HCT116 (cell line): ENCODE results near the gene ZCWPW1. TPM values are rescaled to one million over a fixed set of nuclear protein-coding genes. Genes with fewer than 3 reads are reported as not detected.

ENCODE experiments used
- ATAC-seq: fragments of 200-7000 bp; cut with Tn5 transposase; 2 replicates; pipeline ENCODE4 v1.9.1; 2020; ENCODE audit warnings: mild to moderate bottlenecking, moderate library complexity
- BruUV-seq: library from RNA; stranded (reverse); fragments of 400-500 nt; replicated peaks from 2 replicates; lab custom pipeline; 2021; lab: Mats Ljungman, UMichigan
- CTCF ChIA-PET: fragments of 300-600 bp; sonication (Branson Sonifier 250); formaldehyde crosslinking; loops from one replicate; lab custom pipeline; 2021; ENCODE audit warnings: antibody characterized with exemption; lab: Charles Lee
- POLR2A ChIA-PET: fragments of 300-600, 350-600 bp; sonication (Branson Sonifier 250); formaldehyde crosslinking; loops from one replicate; lab custom pipeline; 2021; ENCODE audit warnings: antibody characterized with exemption; lab: Charles Lee
- RAD21 ChIA-PET, 2 experiments: fragments of 300-600 bp; sonication (Branson Sonifier 250); formaldehyde crosslinking; loops; one replicate each; lab custom pipeline; 2023; ENCODE audit warnings: low total read pairs in 2 of 2; ENCODE audit not compliant: uncharacterized antibody in 2 of 2, unreplicated experiment in 2 of 2, low non-redundant PET in 1 of 2; lab: Charles Lee
- DNase-seq: peaks from one replicate; pipeline ENCODE4 v3.0.0-alpha.2; 2010; ENCODE audit warnings: low read depth, low spot score
- H2AFZ ChIP-seq: fragments of 200-600 bp; shearing (Covaris generic), sonication (generic); 2 replicates; pipeline ENCODE4 v1.6.1; 2017; ENCODE audit warnings: low read depth, mixed run types, mixed read lengths, antibody characterized with exemption, low read length; ENCODE audit not compliant: poor library complexity, severe bottlenecking
- H3K27ac ChIP-seq: 2 replicates; pipeline ENCODE4 v1.5.1; 2012; ENCODE audit warnings: low read depth, low read length
- H3K27me3 ChIP-seq: fragments of 200-600 bp; sonication (generic); 2 replicates; pipeline ENCODE4 v1.6.1; 2016; ENCODE audit warnings: mixed run types, low read length, mixed read lengths; ENCODE audit not compliant: insufficient read depth
- H3K36me3 ChIP-seq, 2 experiments: fragments of 200-500 bp in 1 of 2; fragments of 200-600 bp in 1 of 2; sonication (Bioruptor generic) in 1 of 2; sonication (generic) in 1 of 2; 2 replicates each; pipeline versions ENCODE4 v1.5.1 to v1.6.1; 2014 to 2016; ENCODE audit warnings: low read length in 2 of 2, inconsistent platforms in 1 of 2, mixed read lengths in 1 of 2, mixed run types in 1 of 2; ENCODE audit not compliant: insufficient read depth in 2 of 2, control insufficient read depth in 1 of 2
- H3K4me1 ChIP-seq, 2 experiments: fragments of 200-600 bp in 1 of 2; sonication (generic) in 1 of 2; 2 replicates each; pipeline versions ENCODE4 v1.5.1 to v1.6.1; 2012 to 2017; ENCODE audit warnings: low read length in 2 of 2, inconsistent platforms in 1 of 2, mild to moderate bottlenecking in 1 of 2, mixed read lengths in 1 of 2, mixed run types in 1 of 2, moderate library complexity in 1 of 2; ENCODE audit not compliant: insufficient read depth in 2 of 2, control insufficient read depth in 1 of 2
- H3K4me2 ChIP-seq: fragments of 200-600 bp; sonication (generic); 2 replicates; pipeline ENCODE4 v1.6.1; 2017; ENCODE audit warnings: mixed run types, low read length, mixed read lengths
- H3K4me3 ChIP-seq, 2 experiments: fragments of 200-600 bp in 1 of 2; sonication (generic) in 1 of 2; replicated peaks in 1 of 2; 2 replicates each; pipeline ENCODE4 v1.5.1; 2011 to 2016; ENCODE audit warnings: low read length in 2 of 2, control low read depth in 1 of 2, low read depth in 1 of 2, mild to moderate bottlenecking in 1 of 2, mixed read lengths in 1 of 2, mixed run types in 1 of 2
- H3K79me2 ChIP-seq: fragments of 200-600 bp; sonication (generic); 2 replicates; pipeline ENCODE4 v1.6.1; 2017; ENCODE audit warnings: mild to moderate bottlenecking, mixed run types, low read length, moderate library complexity, mixed read lengths; ENCODE audit not compliant: insufficient read depth
- H3K9ac ChIP-seq: fragments of 200-600 bp; sonication (generic); 2 replicates; pipeline ENCODE4 v1.6.1; 2016; ENCODE audit warnings: low read length, mixed read lengths
- H3K9me2 ChIP-seq: fragments of 200-600 bp; sonication (generic), shearing (Covaris generic); 2 replicates; pipeline ENCODE4 v1.6.1; 2017; ENCODE audit warnings: mixed run types, mild to moderate bottlenecking, moderate library complexity; ENCODE audit not compliant: insufficient read depth
- H3K9me3 ChIP-seq, 2 experiments: fragments of 200-500 bp in 1 of 2; fragments of 200-600 bp in 1 of 2; sonication (Bioruptor generic) in 1 of 2; sonication (generic) in 1 of 2; 2 replicates each; pipeline ENCODE4 v1.6.1; 2014 to 2017; ENCODE audit warnings: low read length in 2 of 2, mixed read lengths in 2 of 2, inconsistent platforms in 1 of 2, low read depth in 1 of 2, mild to moderate bottlenecking in 1 of 2, mixed run types in 1 of 2, moderate library complexity in 1 of 2; ENCODE audit not compliant: control insufficient read depth in 1 of 2, insufficient read depth in 1 of 2
- H4K20me1 ChIP-seq: fragments of 200-600 bp; sonication (generic), shearing (Covaris generic); 2 replicates; pipeline ENCODE4 v1.6.1; 2017; ENCODE audit warnings: mixed run types, mild to moderate bottlenecking, moderate library complexity; ENCODE audit not compliant: insufficient read depth
- CBX3 ChIP-seq: IDR thresholded peaks from 2 replicates; pipeline ENCODE4 v1.6.1; 2012; ENCODE audit warnings: low read depth
- CEBPB ChIP-seq: IDR thresholded peaks from 2 replicates; pipeline ENCODE4 v1.6.1; 2012; ENCODE audit warnings: low read depth
- EGR1 ChIP-seq: IDR thresholded peaks from 2 replicates; pipeline ENCODE4 v1.6.1; 2012; ENCODE audit warnings: low read depth
- ELF1 ChIP-seq: IDR thresholded peaks from 2 replicates; pipeline ENCODE4 v1.6.1; 2012; ENCODE audit warnings: low read depth, borderline replicate concordance
- EZH2 ChIP-seq: fragments of 200-600 bp; sonication (generic); IDR thresholded peaks from 2 replicates; pipeline ENCODE4 v1.6.1; 2017; ENCODE audit warnings: antibody characterized with exemption, mixed run types
- FOSL1 ChIP-seq: IDR thresholded peaks from 2 replicates; pipeline ENCODE4 v1.6.1; 2012; ENCODE audit warnings: low read depth
- POLR2A ChIP-seq: IDR thresholded peaks from 2 replicates; pipeline ENCODE4 v1.7.0; 2011; ENCODE audit warnings: borderline replicate concordance; ENCODE audit not compliant: insufficient read depth, insufficient read length; ENCODE audit errors: extremely low read depth
- POLR2AphosphoS5 ChIP-seq: IDR thresholded peaks from 2 replicates; pipeline ENCODE4 v1.6.1; 2011; ENCODE audit warnings: mild to moderate bottlenecking, low read depth, low read length, moderate library complexity
- RAD21 ChIP-seq: IDR thresholded peaks from 2 replicates; pipeline ENCODE4 v1.6.1; 2012; ENCODE audit warnings: low read depth, mild to moderate bottlenecking
- SIN3A ChIP-seq: IDR thresholded peaks from 2 replicates; pipeline ENCODE4 v1.6.1; 2012; ENCODE audit warnings: low read depth
- SP1 ChIP-seq: IDR thresholded peaks from 2 replicates; pipeline ENCODE4 v1.6.1; 2012; ENCODE audit warnings: low read depth
- SRF ChIP-seq: IDR thresholded peaks from 2 replicates; pipeline ENCODE4 v1.6.1; 2012; ENCODE audit warnings: low read depth
- TCF7L2 ChIP-seq: IDR thresholded peaks from 2 replicates; pipeline ENCODE4 v1.7.0; 2011; ENCODE audit warnings: borderline replicate concordance, inconsistent platforms; ENCODE audit not compliant: insufficient read depth, insufficient read length; ENCODE audit errors: extremely low read depth
- YY1 ChIP-seq: IDR thresholded peaks from 2 replicates; pipeline ENCODE4 v1.6.1; 2011; ENCODE audit warnings: low read length, low read depth, moderate library complexity, mild to moderate bottlenecking; ENCODE audit not compliant: insufficient replicate concordance; ENCODE audit errors: extremely low read depth
- ZBTB33 ChIP-seq: IDR thresholded peaks from 2 replicates; pipeline ENCODE4 v1.6.1; 2011; ENCODE audit warnings: mild to moderate bottlenecking, low read length, moderate library complexity; ENCODE audit not compliant: insufficient replicate concordance; ENCODE audit errors: extremely low read depth
- ZFX ChIP-seq: fragments of 450-650 bp; IDR thresholded peaks from 2 replicates; pipeline ENCODE4 v1.6.1; 2017
- ZNF274 ChIP-seq: fragments of 200-500 bp; sonication (Bioruptor generic); IDR thresholded peaks from 2 replicates; pipeline ENCODE4 v1.6.1; 2014; ENCODE audit warnings: mild to moderate bottlenecking, low read depth, low read length, inconsistent platforms
- intact Hi-C: fragments of 100-400 bp; cut with micrococcal nuclease; formaldehyde crosslinking; loops from 2 replicates; pipeline ENCODE4 v1.10.0; 2022
- total RNA-seq: library from RNA; stranded (reverse); gene quantifications from one replicate; pipeline ENCODE4 v1.2.1, GENCODE V29; 2021; ENCODE audit not compliant: unreplicated experiment
- TF ChIP-seq, protein P1 (sequence below): IDR thresholded peaks from 2 replicates; pipeline ENCODE4 v1.6.1; 2012; ENCODE audit warnings: low read depth
- TF ChIP-seq, protein P2 (sequence below): IDR thresholded peaks from 2 replicates; pipeline ENCODE4 v1.6.1; 2012

The ZCWPW1 gene
- total RNA-seq, 1 experiment from 2014 or later = 1.5 TPM

DNA sequence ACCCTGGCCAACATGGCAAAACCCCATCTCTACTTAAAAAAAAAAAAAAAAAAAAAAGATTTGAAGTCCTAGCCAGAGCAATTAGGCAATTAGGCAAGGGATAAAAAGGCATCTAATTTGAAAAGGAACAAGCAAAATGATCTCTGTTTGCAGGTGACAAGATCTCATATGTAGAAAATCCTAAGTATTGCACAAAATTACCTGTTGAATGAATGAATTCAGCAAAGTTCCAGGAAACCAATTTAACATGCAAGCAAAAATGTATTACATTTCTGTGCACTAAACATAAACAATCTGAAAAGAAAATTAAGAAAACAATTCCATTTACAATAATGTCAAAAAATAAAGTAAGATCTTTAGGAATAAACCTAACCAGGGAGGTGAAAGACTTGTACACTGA lies 65.4 kb downstream of the ZCWPW1 start:
- Histone ChIP-seq H3K9ac (no peak overlapping the region), H2AFZ (no peak overlapping the region), H3K79me2 (no peaks in the 10 kb centered on the region), H3K27ac (no peak overlapping the region), H3K9me3 (no peaks in the 10 kb centered on the region), H3K4me1 (no peaks in the 10 kb centered on the region), H3K4me3 (no peak overlapping the region), H4K20me1 (no peaks in the 10 kb centered on the region), H3K27me3 (no peaks in the 10 kb centered on the region)
- ChIA-PET POLR2A (no interaction called here), RAD21 (no interaction called here), CTCF (no interaction called here)
- no peak for ATAC-seq
- TF ChIP-seq ZFX = no peak
- TF ChIP-seq RAD21 = no peak
- TF ChIP-seq FOSL1 = no peak
- TF ChIP-seq TCF7L2 = no peak
- TF ChIP-seq, protein P1, sequence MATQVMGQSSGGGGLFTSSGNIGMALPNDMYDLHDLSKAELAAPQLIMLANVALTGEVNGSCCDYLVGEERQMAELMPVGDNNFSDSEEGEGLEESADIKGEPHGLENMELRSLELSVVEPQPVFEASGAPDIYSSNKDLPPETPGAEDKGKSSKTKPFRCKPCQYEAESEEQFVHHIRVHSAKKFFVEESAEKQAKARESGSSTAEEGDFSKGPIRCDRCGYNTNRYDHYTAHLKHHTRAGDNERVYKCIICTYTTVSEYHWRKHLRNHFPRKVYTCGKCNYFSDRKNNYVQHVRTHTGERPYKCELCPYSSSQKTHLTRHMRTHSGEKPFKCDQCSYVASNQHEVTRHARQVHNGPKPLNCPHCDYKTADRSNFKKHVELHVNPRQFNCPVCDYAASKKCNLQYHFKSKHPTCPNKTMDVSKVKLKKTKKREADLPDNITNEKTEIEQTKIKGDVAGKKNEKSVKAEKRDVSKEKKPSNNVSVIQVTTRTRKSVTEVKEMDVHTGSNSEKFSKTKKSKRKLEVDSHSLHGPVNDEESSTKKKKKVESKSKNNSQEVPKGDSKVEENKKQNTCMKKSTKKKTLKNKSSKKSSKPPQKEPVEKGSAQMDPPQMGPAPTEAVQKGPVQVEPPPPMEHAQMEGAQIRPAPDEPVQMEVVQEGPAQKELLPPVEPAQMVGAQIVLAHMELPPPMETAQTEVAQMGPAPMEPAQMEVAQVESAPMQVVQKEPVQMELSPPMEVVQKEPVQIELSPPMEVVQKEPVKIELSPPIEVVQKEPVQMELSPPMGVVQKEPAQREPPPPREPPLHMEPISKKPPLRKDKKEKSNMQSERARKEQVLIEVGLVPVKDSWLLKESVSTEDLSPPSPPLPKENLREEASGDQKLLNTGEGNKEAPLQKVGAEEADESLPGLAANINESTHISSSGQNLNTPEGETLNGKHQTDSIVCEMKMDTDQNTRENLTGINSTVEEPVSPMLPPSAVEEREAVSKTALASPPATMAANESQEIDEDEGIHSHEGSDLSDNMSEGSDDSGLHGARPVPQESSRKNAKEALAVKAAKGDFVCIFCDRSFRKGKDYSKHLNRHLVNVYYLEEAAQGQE = no peak
- no peak for TF ChIP-seq SRF
- no peak for TF ChIP-seq EZH2
- TF ChIP-seq, protein P2, sequence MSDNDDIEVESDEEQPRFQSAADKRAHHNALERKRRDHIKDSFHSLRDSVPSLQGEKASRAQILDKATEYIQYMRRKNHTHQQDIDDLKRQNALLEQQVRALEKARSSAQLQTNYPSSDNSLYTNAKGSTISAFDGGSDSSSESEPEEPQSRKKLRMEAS = no peak
- TF ChIP-seq CEBPB = no peak
- TF ChIP-seq SP1 = no peak
- no peak for TF ChIP-seq ELF1
- TF ChIP-seq SIN3A = no peak
- no peak for TF ChIP-seq ZNF274
- no peak for TF ChIP-seq YY1
- TF ChIP-seq POLR2AphosphoS5 = no peak
- no peak for TF ChIP-seq ZBTB33
- no peak for TF ChIP-seq CBX3
- no peak for TF ChIP-seq POLR2A
- no peak for TF ChIP-seq EGR1
- TF ChIP-seq, all 23 proteins: peak for 0
- peaks cover 23 to 37% of the 10 kb centered on the region in 2 experiments for H3K36me3 ChIP-seq
- no peak overlapping the region for H3K4me2 ChIP-seq
- BruUV-seq = no TSS peak
- DNase-seq = no peak
- H3K9me2 ChIP-seq = no peaks in the 10 kb centered on the region
- intact Hi-C loops = no loop called here
